Peyer's patch (tissue), 4 donors: ENCODE measurements around the gene CARHSP1. TPM values are rescaled to one million over a fixed set of nuclear protein-coding genes. Genes with fewer than 3 reads are reported as not detected.
"Not testable (repeated sequence)": the region's sequence is repeated elsewhere in the genome, so short reads cannot be mapped to it uniquely, and the experiment has no call there.

Experiments used
- DNase-seq, 3 donors: peaks; one replicate each; pipeline ENCODE4 v3.0.0-alpha.2; 2017 to 2019
- H3K27ac ChIP-seq, 4 donors: fragments of 200-600 bp; sonication (generic); one replicate each; pipeline ENCODE4 v1.5.1; 2016 to 2019
- H3K27me3 ChIP-seq, 2 donors: fragments of 200-600 bp; sonication (generic); one replicate each; pipeline ENCODE4 v1.5.1; 2019
- H3K36me3 ChIP-seq, 3 donors: fragments of 200-600 bp; sonication (generic); one replicate each; pipeline ENCODE4 v1.5.1; 2016 to 2019
- H3K4me1 ChIP-seq, 4 donors: fragments of 200-600 bp; sonication (generic); one replicate each; pipeline ENCODE4 v1.5.1; 2016 to 2019
- H3K4me3 ChIP-seq, 4 donors: fragments of 200-600 bp; sonication (generic); 1 replicate in 3 of 4; 2 replicates in 1 of 4; pipeline ENCODE4 v1.5.1; 2016 to 2019; ENCODE audit warnings: mild to moderate bottlenecking in 1 of 4
- H3K9me3 ChIP-seq, 4 donors: fragments of 200-600 bp; sonication (generic); one replicate each; pipeline ENCODE4 v1.5.1; 2016 to 2019; ENCODE audit warnings: mild to moderate bottlenecking in 1 of 4
- CTCF ChIP-seq, 6 experiments: fragments of 450-650 bp in 4 of 6; fragments of 200-600 bp in 2 of 6; sonication (generic) in 1 of 6; IDR thresholded peaks; one replicate each; pipeline ENCODE4 v1.5.1; 2017 to 2019; ENCODE audit warnings: antibody characterized with exemption in 6 of 6, mild to moderate bottlenecking in 3 of 6, moderate library complexity in 1 of 6
- POLR2A ChIP-seq, 2 donors: fragments of 450-650 bp; IDR thresholded peaks; one replicate each; pipeline ENCODE4 v1.5.1; 2017; ENCODE audit warnings: antibody characterized with exemption in 2 of 2, mild to moderate bottlenecking in 2 of 2, moderate library complexity in 2 of 2
- total RNA-seq, 4 donors: library from RNA; depleted of rRNA; stranded (reverse); fragments of >200 nt; gene quantifications; one replicate each; pipeline ENCODE4 v1.1.0, GENCODE V29; 2016

CARHSP1 gene
- total RNA-seq, 4 donors from 2014 or later, result 35.4 to 102 (median 52.4) TPM

- no peak overlapping the region for H3K27ac ChIP-seq
- no peak for DNase-seq
- no peaks in the 10 kb centered on the region for H3K9me3 ChIP-seq
- no peaks in the 10 kb centered on the region for H3K27me3 ChIP-seq
- H3K36me3 ChIP-seq, result peaks cover 0 to 99% (median 0%) of the 10 kb centered on the region in 3 donors
- TF ChIP-seq CTCF (IDR thresholded peaks at IDR 0.05) (no peak), POLR2A (IDR thresholded peaks at IDR 0.05) (no peak)
- no peak overlapping the region for H3K4me3 ChIP-seq
- no peaks in the 10 kb centered on the region for H3K4me1 ChIP-seq
Measured at GRCh38 chr16:8808613-8809353, 60.0 kb downstream of the CARHSP1 start.

GRCh38 chr16:8808009-8808408, 60.8 kb downstream of the CARHSP1 start:
- Histone ChIP-seq H3K36me3 (peaks cover 0 to 99% (median 0%) of the 10 kb centered on the region in 3 donors), H3K27me3 (no peaks in the 10 kb centered on the region), H3K4me1 (no peaks in the 10 kb centered on the region), H3K4me3 (no peak overlapping the region), H3K9me3 (no peaks in the 10 kb centered on the region), H3K27ac (no peak overlapping the region)
- TF ChIP-seq CTCF (IDR thresholded peaks at IDR 0.05) (no peak), POLR2A (IDR thresholded peaks at IDR 0.05) (no peak)
- DNase-seq, result no peak

GRCh38 chr16:8807189-8807588, 61.6 kb downstream of the CARHSP1 start:
- no peak overlapping the region for H3K4me3 ChIP-seq
- H3K9me3 ChIP-seq, result no peaks in the 10 kb centered on the region
- H3K27ac ChIP-seq, result no peak overlapping the region
- TF ChIP-seq CTCF (IDR thresholded peaks at IDR 0.05) (no peak), POLR2A (IDR thresholded peaks at IDR 0.05) (no peak)
- no peaks in the 10 kb centered on the region for H3K4me1 ChIP-seq
- DNase-seq, result no peak
- H3K36me3 ChIP-seq, result peaks cover 0 to 99% (median 0%) of the 10 kb centered on the region in 3 donors
- no peaks in the 10 kb centered on the region for H3K27me3 ChIP-seq

GRCh38 chr16:8806272-8806983, 62.4 kb downstream of the CARHSP1 start:
- Histone ChIP-seq H3K4me1 (peaks cover 0 to 2% (median 0%) of the 10 kb centered on the region in 4 donors), H3K36me3 (peaks cover 0 to 96% (median 0%) of the 10 kb centered on the region in 3 donors), H3K27ac (no peak overlapping the region), H3K27me3 (no peaks in the 10 kb centered on the region), H3K9me3 (no peaks in the 10 kb centered on the region), H3K4me3 (no peak overlapping the region)
- no peak for DNase-seq
- TF ChIP-seq CTCF (IDR thresholded peaks at IDR 0.05) (no peak), POLR2A (IDR thresholded peaks at IDR 0.05) (no peak)

- no peaks in the 10 kb centered on the region for H3K9me3 ChIP-seq
- no peaks in the 10 kb centered on the region for H3K27me3 ChIP-seq
- DNase-seq, result no peak
- H3K4me1 ChIP-seq, result peaks cover 0 to 10% (median 2%) of the 10 kb centered on the region in 4 donors
- TF ChIP-seq POLR2A (IDR thresholded peaks at IDR 0.05) (no peak), CTCF (IDR thresholded peaks at IDR 0.05) (no peak)
- no peak overlapping the region for H3K4me3 ChIP-seq
- peaks cover 0 to 75% (median 0%) of the 10 kb centered on the region in 3 donors for H3K36me3 ChIP-seq
- H3K27ac ChIP-seq, result no peak overlapping the region
Measured at GRCh38 chr16:8804313-8804712, 64.5 kb downstream of the CARHSP1 start.

- Histone ChIP-seq H3K36me3 (peaks cover 0 to 69% (median 0%) of the 10 kb centered on the region in 3 donors), H3K4me1 (peaks cover 0 to 16% (median 5%) of the 10 kb centered on the region in 4 donors)
- not testable (repeated sequence) for H3K27me3 ChIP-seq, H3K9me3 ChIP-seq, H3K27ac ChIP-seq, H3K4me3 ChIP-seq, DNase-seq
Measured at GRCh38 chr16:8803733-8804132, 65.1 kb downstream of the CARHSP1 start.
